Ectodermal cell (in vitro differentiated cells): ENCODE measurements around the gene LDHAL6A.

Source experiments
- H3K27ac ChIP-seq: 2 replicates; pipeline ENCODE4 v1.7.0; 2013; ENCODE audit warnings: mild to moderate bottlenecking, low read depth, low read length; ENCODE audit not compliant: insufficient read depth, poor library complexity, severe bottlenecking
- H3K27me3 ChIP-seq: 2 replicates; pipeline ENCODE4 v1.7.0; 2013; ENCODE audit warnings: mild to moderate bottlenecking, low read length; ENCODE audit not compliant: insufficient read depth, control insufficient read depth, poor library complexity, severe bottlenecking
- H3K36me3 ChIP-seq: one replicate; pipeline ENCODE4 v1.7.0; 2013; ENCODE audit warnings: low read length; ENCODE audit not compliant: control insufficient read depth, insufficient read depth
- H3K4me1 ChIP-seq: one replicate; pipeline ENCODE4 v1.7.0; 2013; ENCODE audit warnings: low read length; ENCODE audit not compliant: control insufficient read depth, insufficient read depth
- H3K4me3 ChIP-seq: 2 replicates; pipeline ENCODE4 v1.7.0; 2013; ENCODE audit warnings: low read depth, low read length, control low read depth; ENCODE audit not compliant: insufficient read depth
- H3K9me3 ChIP-seq: 2 replicates; pipeline ENCODE4 v1.7.0; 2013; ENCODE audit warnings: mild to moderate bottlenecking, low read length, moderate library complexity; ENCODE audit not compliant: control insufficient read depth
- WGBS, 2 experiments: methylation state at CpG; one replicate each; pipeline ENCODE4 v1.1.7; 2013; ENCODE audit warnings: missing lambda C conversion rate in 2 of 2; 5-methylcytosine and 5-hydroxymethylcytosine counted together

LDHAL6A gene

GRCh38 chr11:18485913-18486528 is 30.4 kb downstream of the LDHAL6A start:
- H3K4me3 ChIP-seq, result no peak overlapping the region
- peaks cover 30% of the 10 kb centered on the region for H3K36me3 ChIP-seq
- 93 to 95% methylated on average over 8 of the region's 8 CpGs for WGBS, 2 experiments
- H3K27me3 ChIP-seq, result no peaks in the 10 kb centered on the region
- H3K4me1 ChIP-seq, result no peaks in the 10 kb centered on the region
- no peak overlapping the region for H3K27ac ChIP-seq
- no peaks in the 10 kb centered on the region for H3K9me3 ChIP-seq

GRCh38 chr11:18490319-18490718 is 34.7 kb downstream of the LDHAL6A start:
- H3K27ac ChIP-seq, result no peak overlapping the region
- H3K4me1 ChIP-seq, result no peaks in the 10 kb centered on the region
- no peaks in the 10 kb centered on the region for H3K27me3 ChIP-seq
- peaks cover 23% of the 10 kb centered on the region for H3K36me3 ChIP-seq
- no peaks in the 10 kb centered on the region for H3K9me3 ChIP-seq
- H3K4me3 ChIP-seq, result no peak overlapping the region
- WGBS, 2 experiments, result 80 to 89% methylated on average over 1 of the region's 1 CpG

GRCh38 chr11:18490736-18491485 is 35.3 kb downstream of the LDHAL6A start:
- Histone ChIP-seq H3K9me3 (no peaks in the 10 kb centered on the region), H3K4me3 (no peak overlapping the region), H3K27me3 (no peaks in the 10 kb centered on the region), H3K4me1 (no peaks in the 10 kb centered on the region), H3K36me3 (peaks cover 23% of the 10 kb centered on the region), H3K27ac (no peak overlapping the region)
- 95 to 97% methylated on average over 15 of the region's 15 CpGs for WGBS, 2 experiments

GRCh38 chr11:18491924-18492323 is 36.3 kb downstream of the LDHAL6A start:
- Histone ChIP-seq H3K9me3 (no peaks in the 10 kb centered on the region), H3K4me3 (no peak overlapping the region), H3K4me1 (no peaks in the 10 kb centered on the region), H3K27me3 (no peaks in the 10 kb centered on the region), H3K36me3 (peaks cover 19% of the 10 kb centered on the region), H3K27ac (no peak overlapping the region)
- 95% methylated on average over 2 of the region's 2 CpGs; no CpG with 5 or more reads in 1 of the 2 experiments for WGBS, 2 experiments

GRCh38 chr11:18492888-18493287 is 37.2 kb downstream of the LDHAL6A start:
- Histone ChIP-seq H3K27ac (no peak overlapping the region), H3K9me3 (no peaks in the 10 kb centered on the region), H3K36me3 (peaks cover 19% of the 10 kb centered on the region), H3K4me3 (no peak overlapping the region), H3K27me3 (no peaks in the 10 kb centered on the region), H3K4me1 (no peaks in the 10 kb centered on the region)

- no peaks in the 10 kb centered on the region for H3K9me3 ChIP-seq
- WGBS, 2 experiments, result 84 to 86% methylated on average over 3 to 4 of the region's 4 CpGs
- H3K4me1 ChIP-seq, result no peaks in the 10 kb centered on the region
- peaks cover 19% of the 10 kb centered on the region for H3K36me3 ChIP-seq
- H3K27me3 ChIP-seq, result no peaks in the 10 kb centered on the region
- H3K27ac ChIP-seq, result no peak overlapping the region
- no peak overlapping the region for H3K4me3 ChIP-seq
Measured at GRCh38 chr11:18493310-18493709, 37.7 kb downstream of the LDHAL6A start.

GRCh38 chr11:18495271-18495670 is 39.6 kb downstream of the LDHAL6A start:
- Histone ChIP-seq H3K4me3 (no peak overlapping the region), H3K27me3 (no peaks in the 10 kb centered on the region), H3K27ac (no peak overlapping the region), H3K4me1 (no peaks in the 10 kb centered on the region), H3K9me3 (no peaks in the 10 kb centered on the region), H3K36me3 (peaks cover 16% of the 10 kb centered on the region)

GRCh38 chr11:18495703-18496102 is 40.0 kb downstream of the LDHAL6A start:
- Histone ChIP-seq H3K4me3 (no peak overlapping the region), H3K9me3 (no peaks in the 10 kb centered on the region), H3K36me3 (peaks cover 12% of the 10 kb centered on the region), H3K27me3 (no peaks in the 10 kb centered on the region), H3K27ac (no peak overlapping the region), H3K4me1 (no peaks in the 10 kb centered on the region)
- WGBS, 2 experiments, result 93 to 95% methylated on average over 3 of the region's 4 CpGs

GRCh38 chr11:18498039-18498438 is 42.4 kb downstream of the LDHAL6A start:
- WGBS, 2 experiments, result 86 to 91% methylated on average over 1 of the region's 1 CpG
- H3K27me3 ChIP-seq, result no peaks in the 10 kb centered on the region
- H3K9me3 ChIP-seq, result no peaks in the 10 kb centered on the region
- H3K27ac ChIP-seq, result no peak overlapping the region
- H3K36me3 ChIP-seq, result peaks cover 14% of the 10 kb centered on the region
- no peak overlapping the region for H3K4me3 ChIP-seq
- H3K4me1 ChIP-seq, result no peaks in the 10 kb centered on the region

GRCh38 chr11:18501629-18502028 is 46.0 kb downstream of the LDHAL6A start:
- H3K4me1 ChIP-seq, result no peaks in the 10 kb centered on the region
- H3K36me3 ChIP-seq, result peaks cover 22% of the 10 kb centered on the region
- no peaks in the 10 kb centered on the region for H3K27me3 ChIP-seq
- WGBS, 2 experiments, result 86% methylated on average over 1 of the region's 1 CpG; no CpG with 5 or more reads in 1 of the 2 experiments
- H3K4me3 ChIP-seq, result no peak overlapping the region
- H3K9me3 ChIP-seq, result no peaks in the 10 kb centered on the region
- no peak overlapping the region for H3K27ac ChIP-seq
